HT1080 (cell line): ENCODE measurements around the gene PPP2R5A. TPM values are rescaled to one million over a fixed set of nuclear protein-coding genes. Genes with fewer than 3 reads are reported as not detected.

Source experiments
- DNase-seq: peaks from one replicate; pipeline ENCODE4 v3.0.0-alpha.2; 2015; ENCODE audit warnings: low read depth
- polyA plus RNA-seq, 2 experiments: library from polyadenylated mRNA; depleted of rRNA; stranded (reverse); fragments of >200 nt; gene quantifications; 2 replicates each; pipeline ENCODE4 v1.2.3, GENCODE V29; 2015
- total RNA-seq: library from RNA; depleted of rRNA; stranded (reverse); fragments of >200 nt; shearing (Covaris generic); gene quantifications from 2 replicates; pipeline ENCODE4 v1.2.3, GENCODE V29; 2014; rRNA removed

PPP2R5A gene
- 11.3 and 12.3 TPM in 2 replicates for total RNA-seq
- 12.7 and 15.4 TPM in 2 replicates for polyA plus RNA-seq (2015; cell fraction: cytosol; rRNA removed)
- polyA plus RNA-seq (2015; cell fraction: nucleus; rRNA removed), result 8.7 and 9.3 TPM in 2 replicates

DNA sequence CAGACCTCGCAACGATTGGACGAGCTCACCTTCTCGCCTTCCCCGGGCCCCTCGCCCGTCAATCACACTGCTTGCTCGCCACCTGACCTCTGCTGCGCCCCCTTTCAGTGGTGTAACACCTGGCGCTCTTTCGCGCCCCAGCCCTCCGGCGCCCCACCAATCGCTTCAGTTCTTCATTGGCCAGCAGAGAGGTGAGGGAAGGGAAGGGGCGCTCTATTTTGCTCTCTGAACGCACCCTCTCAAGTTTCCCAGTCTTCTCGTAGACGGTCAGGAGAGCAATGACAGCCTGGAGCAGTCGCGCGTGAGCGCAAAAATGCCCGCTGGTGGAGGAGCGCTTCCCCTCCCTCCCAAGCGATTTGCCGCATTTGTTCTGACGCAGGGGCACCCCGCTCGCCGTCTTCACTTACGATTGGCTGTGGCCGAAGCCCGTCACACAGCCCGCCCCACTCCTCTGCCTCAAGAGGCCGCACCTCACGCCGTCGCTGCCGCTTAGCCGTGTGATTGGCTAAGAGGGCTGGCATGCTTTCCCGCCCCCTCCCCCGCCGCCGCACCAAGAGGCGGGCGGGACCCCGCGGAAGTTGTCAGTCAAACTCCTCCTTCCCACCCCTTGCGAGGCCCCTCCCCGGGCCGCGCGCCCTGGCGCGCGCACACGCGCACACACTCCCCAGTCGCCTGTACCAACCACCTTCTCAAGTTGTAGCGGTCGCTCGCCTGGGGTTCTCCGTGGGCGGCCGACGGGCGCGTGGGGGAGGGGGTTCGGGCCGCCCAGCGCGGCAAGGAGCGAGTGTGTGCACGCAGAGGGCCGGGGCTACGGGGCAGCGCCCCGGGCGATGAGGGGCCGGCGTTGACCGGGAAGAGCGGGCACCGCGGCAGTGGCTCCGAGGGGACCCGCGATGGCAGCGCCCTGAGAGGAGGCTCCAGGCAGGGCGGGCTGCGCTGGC, at the start of gene PPP2R5A:
TSS of gene PPP2R5A (plus strand) at position 667 of the 941 bp plus-strand sequence. CDS start 701 bp downstream, outside the sequence.
- peak; percentile 99 for DNase-seq

DNA sequence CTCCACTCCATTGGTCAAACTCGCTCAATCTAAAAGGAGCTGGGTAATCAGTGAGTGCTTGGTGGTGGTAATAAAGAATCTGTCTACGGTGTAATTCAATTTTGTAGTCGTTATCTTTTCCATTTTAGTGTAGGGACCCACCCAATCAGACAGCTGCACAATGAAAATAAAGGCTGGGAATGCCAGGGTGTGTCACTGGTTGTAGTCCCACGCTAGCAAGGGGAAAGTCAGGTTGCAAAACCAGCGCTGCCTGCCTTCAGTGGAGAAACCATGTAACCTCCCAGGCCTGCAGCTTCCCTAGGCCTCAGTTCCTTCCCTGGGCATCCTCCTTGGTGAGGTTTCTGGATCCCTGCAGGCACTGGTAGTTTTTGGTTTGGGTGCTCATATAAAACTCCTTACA, 49.4 kb upstream of the PPP2R5A start:
- DNase-seq, result no peak

GRCh38 chr1:212236664-212237220, 48.5 kb upstream of the PPP2R5A start:
- no peak for DNase-seq

DNA sequence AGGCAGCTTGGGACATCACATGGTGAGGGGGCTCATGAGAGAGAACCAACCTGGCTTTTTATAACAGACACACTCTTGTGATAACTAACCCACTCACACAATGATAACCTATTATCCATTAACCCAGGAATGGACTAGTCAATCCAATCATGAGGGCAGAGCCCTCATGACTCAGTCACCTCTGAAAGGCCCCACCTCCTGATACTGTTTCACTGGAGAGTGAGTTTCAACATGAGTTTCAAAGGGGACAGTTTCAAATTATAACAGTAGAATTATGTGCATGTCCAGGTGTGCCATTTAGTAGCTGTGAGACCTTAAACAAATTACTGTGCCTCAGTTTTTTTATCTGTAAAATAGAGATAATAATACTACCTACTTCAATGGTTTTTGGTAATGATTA, 47.6 kb upstream of the PPP2R5A start:
- no peak for DNase-seq

DNA sequence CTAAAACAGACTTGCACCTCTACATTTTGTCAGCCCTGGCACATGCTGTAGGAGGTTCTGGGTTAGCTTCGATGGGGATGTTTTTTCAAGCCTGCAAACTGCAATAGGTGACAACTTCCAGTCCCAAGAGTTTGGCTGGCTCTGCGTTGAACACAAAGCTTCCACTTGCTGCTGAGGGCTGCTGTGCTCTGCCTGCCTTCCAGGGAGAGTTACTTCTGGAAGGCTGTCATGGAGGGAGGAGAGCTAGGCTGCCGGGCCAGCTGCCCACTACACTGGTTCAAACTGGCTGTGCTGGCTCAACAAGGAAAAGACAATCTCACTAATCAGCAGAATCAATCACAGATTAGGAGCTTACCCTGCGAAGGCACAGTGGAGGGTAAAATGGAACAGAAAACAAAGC, 46.7 kb upstream of the PPP2R5A start:
- DNase-seq, result no peak

DNA sequence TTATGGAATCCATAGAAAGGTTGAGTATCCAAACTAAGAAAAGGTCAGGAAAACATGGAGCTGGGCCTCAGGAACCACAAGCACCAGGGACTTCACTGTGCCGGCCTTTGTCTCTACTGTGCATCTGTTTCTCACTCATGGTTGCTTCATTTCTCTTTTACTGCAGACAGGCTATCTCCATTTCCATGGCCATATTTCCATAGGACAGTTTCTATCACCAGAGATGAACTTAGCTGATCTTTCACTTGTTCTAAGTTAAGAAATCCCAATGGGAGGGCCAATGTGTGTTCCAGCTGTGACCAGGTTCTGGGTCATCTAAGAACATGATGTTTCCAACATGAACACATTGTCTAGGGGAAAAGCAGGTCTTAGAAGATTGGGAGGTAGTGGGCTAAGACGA, 43.7 kb upstream of the PPP2R5A start:
- DNase-seq, result no peak

- no peak for DNase-seq
Measured at GRCh38 chr1:212241957-212242287, 43.3 kb upstream of the PPP2R5A start.

DNA sequence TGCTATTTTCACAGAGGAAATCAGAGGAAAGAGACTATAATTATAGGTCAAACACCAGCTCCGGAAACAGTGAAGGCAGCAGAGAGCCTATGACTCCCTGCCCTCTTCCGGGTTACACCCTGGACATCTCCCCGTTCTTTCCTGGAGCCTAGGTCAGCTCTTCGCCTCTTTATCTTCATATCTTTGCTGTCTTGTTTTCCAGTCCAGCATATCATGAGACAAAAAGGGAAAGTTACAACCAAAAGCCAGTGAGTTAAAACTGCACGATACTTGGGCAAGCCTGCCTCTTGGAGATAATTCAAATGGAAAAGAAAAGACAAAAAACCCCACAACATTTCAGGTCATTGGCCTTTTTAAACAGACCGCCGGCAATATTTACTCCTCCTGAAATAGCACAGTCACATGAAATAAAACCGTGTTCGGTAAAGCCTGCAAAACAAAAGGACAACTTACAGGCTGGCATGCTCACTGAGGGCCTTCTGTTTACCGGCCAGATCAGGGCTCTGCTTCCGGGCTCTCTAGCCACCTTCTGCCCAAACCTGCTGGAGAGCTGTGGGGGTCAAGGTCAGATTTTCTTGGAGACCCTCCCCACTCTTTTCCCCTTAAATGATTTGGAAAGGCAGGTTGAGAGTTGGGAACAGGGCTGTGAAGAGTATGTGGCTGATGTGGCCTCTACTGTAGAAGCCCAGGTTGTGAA, 42.8 kb upstream of the PPP2R5A start:
- no peak for DNase-seq

DNA sequence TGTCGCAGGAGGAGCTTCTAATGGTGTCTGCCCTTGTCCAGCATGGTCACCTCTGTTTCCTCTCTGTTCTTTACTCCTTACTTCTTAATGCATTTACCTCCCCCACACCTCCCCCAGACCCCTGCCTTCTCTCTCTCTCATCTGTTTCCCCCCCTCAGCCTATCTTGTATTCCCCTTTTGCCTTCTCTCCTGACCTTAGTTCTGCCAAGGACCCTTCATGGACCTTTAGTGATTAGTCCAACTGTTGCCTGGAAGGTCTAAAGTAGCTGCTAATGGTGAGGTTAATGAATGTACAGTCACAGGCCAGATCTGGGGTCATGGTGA, 42.3 kb upstream of the PPP2R5A start:
- DNase-seq, result no peak

DNA sequence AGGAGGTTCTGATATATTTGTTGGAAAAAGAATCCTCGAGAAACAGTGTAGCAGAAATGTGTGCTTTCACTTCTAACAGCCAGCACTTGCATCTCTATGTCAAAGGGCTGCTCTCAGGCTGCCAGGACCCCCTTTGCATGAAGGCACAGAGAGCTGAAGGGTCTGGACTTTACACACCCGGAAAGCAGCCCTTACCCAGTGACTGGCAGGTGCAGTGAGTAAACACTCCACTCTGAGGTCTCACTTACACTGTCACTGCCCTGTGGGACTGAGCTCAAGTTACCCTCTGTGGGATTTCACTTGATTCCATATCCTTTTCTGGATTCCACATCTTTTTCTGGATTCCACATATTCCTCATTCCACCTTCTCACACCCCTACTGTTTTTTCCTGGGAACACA, 40.8 kb upstream of the PPP2R5A start:
- no peak for DNase-seq

- DNase-seq, result no peak
Measured at GRCh38 chr1:212247179-212247721, 38.0 kb upstream of the PPP2R5A start.

DNA sequence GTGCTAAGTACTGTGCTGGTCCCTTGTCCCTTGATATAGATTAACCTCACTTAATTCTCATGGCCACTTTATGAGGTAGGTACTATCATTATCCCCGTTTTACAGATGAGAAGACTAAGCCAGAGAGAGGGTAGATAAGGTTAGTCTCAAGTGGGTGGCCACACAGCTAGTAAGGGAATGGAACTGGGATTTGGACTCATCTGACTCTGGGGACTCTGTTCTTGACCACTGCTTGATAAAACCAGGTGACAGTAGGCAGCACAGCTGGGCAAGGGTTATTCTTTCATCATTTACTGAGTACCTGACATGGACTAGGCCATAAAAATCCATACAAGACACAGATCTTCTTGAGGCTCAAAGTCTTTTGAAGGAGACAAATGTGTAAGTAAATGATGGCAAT, 37.2 kb upstream of the PPP2R5A start:
- no peak for DNase-seq

- DNase-seq, result no peak
Measured at GRCh38 chr1:212254853-212255363, 30.3 kb upstream of the PPP2R5A start.

- no peak for DNase-seq
Measured at GRCh38 chr1:212255705-212256307, 29.4 kb upstream of the PPP2R5A start.

DNA sequence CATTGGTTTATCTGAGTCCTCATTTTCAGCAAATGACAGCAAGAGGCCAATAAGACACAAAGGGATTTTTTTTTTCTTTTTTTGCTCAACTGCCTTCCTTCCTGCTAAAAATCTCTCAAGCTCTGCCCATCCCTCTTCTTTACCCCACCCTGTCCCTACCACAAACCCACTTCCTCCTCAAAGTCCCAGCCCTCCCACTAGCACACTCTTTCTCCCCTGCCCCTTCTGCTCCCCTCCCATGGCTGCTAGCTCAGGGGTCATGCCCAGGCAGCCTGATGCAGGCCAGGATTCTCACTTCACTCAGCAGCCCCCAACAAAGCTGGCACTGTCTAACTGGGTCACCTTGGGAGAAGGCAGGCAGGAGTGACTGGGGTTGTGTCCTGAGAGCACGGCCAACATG, 28.8 kb upstream of the PPP2R5A start:
- DNase-seq, result no peak

- no peak for DNase-seq
Measured at GRCh38 chr1:212257157-212257556, 28.1 kb upstream of the PPP2R5A start.

DNA sequence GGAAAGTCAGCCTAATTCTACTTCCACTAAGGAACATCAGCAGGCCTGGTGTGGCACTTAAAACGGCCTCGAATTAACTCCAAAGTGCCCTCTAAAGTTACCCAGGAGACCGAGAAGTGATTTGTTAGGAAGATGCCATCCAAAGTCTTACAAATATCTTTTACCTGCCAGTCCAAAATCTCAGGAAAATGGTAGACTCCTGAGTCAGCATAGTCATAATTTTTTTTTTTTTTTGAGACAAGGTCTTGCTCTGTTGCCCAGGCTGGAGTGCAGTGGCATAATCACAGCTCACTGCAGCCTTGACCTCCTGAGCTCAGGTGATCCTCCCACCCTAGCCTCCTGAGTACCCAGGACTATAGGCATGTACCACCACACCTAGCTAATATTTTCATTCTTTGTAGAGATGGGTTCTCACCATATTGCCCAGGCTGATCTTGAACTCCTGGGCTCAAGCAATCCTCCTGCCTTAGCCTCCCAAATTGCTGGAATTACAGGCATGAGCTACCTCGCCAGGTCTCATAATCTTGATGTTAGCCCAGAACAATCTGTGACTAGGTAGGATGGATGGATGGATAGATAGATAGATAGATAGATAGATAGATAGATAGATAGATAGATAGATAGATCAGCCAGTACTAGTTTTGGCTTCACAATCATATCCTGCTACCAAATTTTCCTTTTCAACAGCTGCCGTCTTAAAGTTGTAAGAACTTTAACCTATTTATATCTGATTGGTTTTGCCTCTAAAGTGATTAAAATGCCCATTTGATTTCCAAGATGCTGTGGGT, 25.3 kb upstream of the PPP2R5A start:
- no peak for DNase-seq

GRCh38 chr1:212260557-212261355, 24.5 kb upstream of the PPP2R5A start:
- DNase-seq, result peak; percentile 88

DNA sequence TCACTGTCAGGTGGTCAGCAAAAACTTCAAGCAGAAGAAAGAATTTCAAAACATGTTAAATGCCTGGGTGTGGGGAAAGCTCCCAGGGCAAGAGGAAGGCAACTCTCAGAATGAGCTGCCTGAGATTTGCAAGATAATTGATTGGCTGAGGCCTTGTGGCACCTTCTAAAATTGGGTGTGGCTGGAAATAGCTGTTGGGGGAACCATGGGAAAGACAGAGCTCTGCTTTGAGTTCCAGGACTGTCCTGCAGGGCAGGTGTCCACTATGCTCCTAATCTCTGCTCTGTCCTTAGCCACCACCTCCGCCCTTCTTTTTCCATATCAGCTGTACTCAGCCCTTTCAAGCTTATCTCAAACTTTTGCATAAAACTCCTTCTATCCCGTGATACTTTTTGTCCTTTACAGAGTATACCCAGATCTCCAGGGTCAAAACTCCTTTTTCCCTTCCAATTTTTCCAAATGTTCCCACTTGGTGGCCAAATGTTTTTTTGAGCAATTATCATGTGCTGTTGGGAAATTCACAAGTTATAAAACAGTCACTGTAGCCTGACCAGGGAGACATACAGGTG, 23.8 kb upstream of the PPP2R5A start:
- no peak for DNase-seq
